ENCODE measurements around the gene MED28.
"Not testable (repeated sequence)": the region's sequence is repeated elsewhere in the genome, so short reads cannot be mapped to it uniquely, and the experiment has no call there.

MED28 gene

GRCh38 chr4:17659196-17659595 is 44.8 kb downstream of the MED28 start:
- H3K9me3 ChIP-seq (ENCODE audit: control insufficient read depth in 5 of 5, low read length in 5 of 5); H3K27me3 ChIP-seq (ENCODE audit: control insufficient read depth in 5 of 5, insufficient read depth in 4 of 5, low read length in 5 of 5); H3K4me1 ChIP-seq (ENCODE audit: control insufficient read depth in 5 of 5, insufficient read depth in 5 of 5, low read length in 5 of 5); H3K36me3 ChIP-seq (ENCODE audit: control insufficient read depth in 5 of 5, insufficient read depth in 5 of 5, low read length in 5 of 5); H3K4me3 ChIP-seq (ENCODE audit: low read depth in 1 of 5, low read length in 5 of 5); H3K9ac ChIP-seq (ENCODE audit: low read length in 5 of 5); H3K27ac ChIP-seq (ENCODE audit: low read depth, low read length): not testable (repeated sequence)

GRCh38 chr4:17662694-17663093 is 48.3 kb downstream of the MED28 start:
- peaks cover 0 to 3% (median 0%) of the 10 kb centered on the region in 5 donors for H3K27me3 ChIP-seq (ENCODE audit: control insufficient read depth in 5 of 5, insufficient read depth in 4 of 5, low read length in 5 of 5)
- no peaks in the 10 kb centered on the region for H3K9me3 ChIP-seq (ENCODE audit: control insufficient read depth in 5 of 5, low read length in 5 of 5)
- no peak overlapping the region for H3K27ac ChIP-seq (ENCODE audit: low read depth, low read length)
- H3K9ac ChIP-seq (ENCODE audit: low read length in 5 of 5), result no peak overlapping the region
- no peak overlapping the region for H3K4me3 ChIP-seq (ENCODE audit: low read depth in 1 of 5, low read length in 5 of 5)
- no peaks in the 10 kb centered on the region for H3K36me3 ChIP-seq (ENCODE audit: control insufficient read depth in 5 of 5, insufficient read depth in 5 of 5, low read length in 5 of 5)
- H3K4me1 ChIP-seq (ENCODE audit: control insufficient read depth in 5 of 5, insufficient read depth in 5 of 5, low read length in 5 of 5), result peaks cover 0 to 9% (median 0%) of the 10 kb centered on the region in 5 donors

GRCh38 chr4:17664755-17665154 is 50.3 kb downstream of the MED28 start:
- Histone ChIP-seq H3K4me3 (ENCODE audit: low read depth in 1 of 5, low read length in 5 of 5) (no peak overlapping the region), H3K27me3 (ENCODE audit: control insufficient read depth in 5 of 5, insufficient read depth in 4 of 5, low read length in 5 of 5) (no peaks in the 10 kb centered on the region), H3K36me3 (ENCODE audit: control insufficient read depth in 5 of 5, insufficient read depth in 5 of 5, low read length in 5 of 5) (no peaks in the 10 kb centered on the region), H3K4me1 (ENCODE audit: control insufficient read depth in 5 of 5, insufficient read depth in 5 of 5, low read length in 5 of 5) (peaks cover 0 to 9% (median 0%) of the 10 kb centered on the region in 5 donors), H3K27ac (ENCODE audit: low read depth, low read length) (no peak overlapping the region), H3K9me3 (ENCODE audit: control insufficient read depth in 5 of 5, low read length in 5 of 5) (no peaks in the 10 kb centered on the region), H3K9ac (ENCODE audit: low read length in 5 of 5) (no peak overlapping the region)

- no peaks in the 10 kb centered on the region for H3K36me3 ChIP-seq (ENCODE audit: control insufficient read depth in 5 of 5, insufficient read depth in 5 of 5, low read length in 5 of 5)
- H3K4me1 ChIP-seq (ENCODE audit: control insufficient read depth in 5 of 5, insufficient read depth in 5 of 5, low read length in 5 of 5), result peaks cover 0 to 9% (median 0%) of the 10 kb centered on the region in 5 donors
- no peak overlapping the region for H3K9ac ChIP-seq (ENCODE audit: low read length in 5 of 5)
- no peak overlapping the region for H3K4me3 ChIP-seq (ENCODE audit: low read depth in 1 of 5, low read length in 5 of 5)
- H3K27me3 ChIP-seq (ENCODE audit: control insufficient read depth in 5 of 5, insufficient read depth in 4 of 5, low read length in 5 of 5), result no peaks in the 10 kb centered on the region
- H3K9me3 ChIP-seq (ENCODE audit: control insufficient read depth in 5 of 5, low read length in 5 of 5), result no peaks in the 10 kb centered on the region
- no peak overlapping the region for H3K27ac ChIP-seq (ENCODE audit: low read depth, low read length)
These were observed 50.9 kb downstream of the MED28 start for GRCh38 chr4:17665346-17665745.

- H3K9ac ChIP-seq (ENCODE audit: low read length in 5 of 5), result no peak overlapping the region
- H3K27me3 ChIP-seq (ENCODE audit: control insufficient read depth in 5 of 5, insufficient read depth in 4 of 5, low read length in 5 of 5), result no peaks in the 10 kb centered on the region
- H3K27ac ChIP-seq (ENCODE audit: low read depth, low read length), result no peak overlapping the region
- no peak overlapping the region for H3K4me3 ChIP-seq (ENCODE audit: low read depth in 1 of 5, low read length in 5 of 5)
- H3K4me1 ChIP-seq (ENCODE audit: control insufficient read depth in 5 of 5, insufficient read depth in 5 of 5, low read length in 5 of 5), result peaks cover 0 to 9% (median 0%) of the 10 kb centered on the region in 5 donors
- H3K36me3 ChIP-seq (ENCODE audit: control insufficient read depth in 5 of 5, insufficient read depth in 5 of 5, low read length in 5 of 5), result no peaks in the 10 kb centered on the region
- H3K9me3 ChIP-seq (ENCODE audit: control insufficient read depth in 5 of 5, low read length in 5 of 5), result no peaks in the 10 kb centered on the region
These were observed 51.4 kb downstream of the MED28 start for GRCh38 chr4:17665852-17666251.

GRCh38 chr4:17667253-17667652 is 52.8 kb downstream of the MED28 start:
- Histone ChIP-seq H3K9ac (ENCODE audit: low read length in 5 of 5) (no peak overlapping the region), H3K27ac (ENCODE audit: low read depth, low read length) (no peak overlapping the region), H3K36me3 (ENCODE audit: control insufficient read depth in 5 of 5, insufficient read depth in 5 of 5, low read length in 5 of 5) (no peaks in the 10 kb centered on the region), H3K4me3 (ENCODE audit: low read depth in 1 of 5, low read length in 5 of 5) (no peak overlapping the region), H3K27me3 (ENCODE audit: control insufficient read depth in 5 of 5, insufficient read depth in 4 of 5, low read length in 5 of 5) (no peaks in the 10 kb centered on the region), H3K9me3 (ENCODE audit: control insufficient read depth in 5 of 5, low read length in 5 of 5) (no peaks in the 10 kb centered on the region), H3K4me1 (ENCODE audit: control insufficient read depth in 5 of 5, insufficient read depth in 5 of 5, low read length in 5 of 5) (peaks cover 0 to 9% (median 0%) of the 10 kb centered on the region in 5 donors)

GRCh38 chr4:17667653-17668201 is 53.3 kb downstream of the MED28 start:
- Histone ChIP-seq H3K4me3 (ENCODE audit: low read depth in 1 of 5, low read length in 5 of 5) (no peak overlapping the region), H3K36me3 (ENCODE audit: control insufficient read depth in 5 of 5, insufficient read depth in 5 of 5, low read length in 5 of 5) (no peaks in the 10 kb centered on the region), H3K27ac (ENCODE audit: low read depth, low read length) (no peak overlapping the region), H3K4me1 (ENCODE audit: control insufficient read depth in 5 of 5, insufficient read depth in 5 of 5, low read length in 5 of 5) (peaks cover 0 to 9% (median 0%) of the 10 kb centered on the region in 5 donors), H3K9me3 (ENCODE audit: control insufficient read depth in 5 of 5, low read length in 5 of 5) (no peaks in the 10 kb centered on the region), H3K27me3 (ENCODE audit: control insufficient read depth in 5 of 5, insufficient read depth in 4 of 5, low read length in 5 of 5) (no peaks in the 10 kb centered on the region), H3K9ac (ENCODE audit: low read length in 5 of 5) (no peak overlapping the region)

- H3K27ac ChIP-seq (ENCODE audit: low read depth, low read length), result no peak overlapping the region
- H3K9me3 ChIP-seq (ENCODE audit: control insufficient read depth in 5 of 5, low read length in 5 of 5), result no peaks in the 10 kb centered on the region
- no peak overlapping the region for H3K9ac ChIP-seq (ENCODE audit: low read length in 5 of 5)
- H3K4me3 ChIP-seq (ENCODE audit: low read depth in 1 of 5, low read length in 5 of 5), result no peak overlapping the region
- H3K4me1 ChIP-seq (ENCODE audit: control insufficient read depth in 5 of 5, insufficient read depth in 5 of 5, low read length in 5 of 5), result peaks cover 0 to 3% (median 0%) of the 10 kb centered on the region in 5 donors
- H3K36me3 ChIP-seq (ENCODE audit: control insufficient read depth in 5 of 5, insufficient read depth in 5 of 5, low read length in 5 of 5), result no peaks in the 10 kb centered on the region
- H3K27me3 ChIP-seq (ENCODE audit: control insufficient read depth in 5 of 5, insufficient read depth in 4 of 5, low read length in 5 of 5), result no peaks in the 10 kb centered on the region
These were observed 56.0 kb downstream of the MED28 start for GRCh38 chr4:17670423-17670822.

GRCh38 chr4:17680559-17681280 is 66.3 kb downstream of the MED28 start:
- H3K9ac ChIP-seq (ENCODE audit: low read length in 5 of 5), result no peak overlapping the region
- no peaks in the 10 kb centered on the region for H3K9me3 ChIP-seq (ENCODE audit: control insufficient read depth in 5 of 5, low read length in 5 of 5)
- no peaks in the 10 kb centered on the region for H3K27me3 ChIP-seq (ENCODE audit: control insufficient read depth in 5 of 5, insufficient read depth in 4 of 5, low read length in 5 of 5)
- H3K4me1 ChIP-seq (ENCODE audit: control insufficient read depth in 5 of 5, insufficient read depth in 5 of 5, low read length in 5 of 5), result no peaks in the 10 kb centered on the region
- H3K27ac ChIP-seq (ENCODE audit: low read depth, low read length), result no peak overlapping the region
- no peaks in the 10 kb centered on the region for H3K36me3 ChIP-seq (ENCODE audit: control insufficient read depth in 5 of 5, insufficient read depth in 5 of 5, low read length in 5 of 5)
- H3K4me3 ChIP-seq (ENCODE audit: low read depth in 1 of 5, low read length in 5 of 5), result no peak overlapping the region

GRCh38 chr4:17681281-17682221 is 67.1 kb downstream of the MED28 start:
- H3K9me3 ChIP-seq (ENCODE audit: control insufficient read depth in 5 of 5, low read length in 5 of 5), result no peaks in the 10 kb centered on the region
- no peaks in the 10 kb centered on the region for H3K4me1 ChIP-seq (ENCODE audit: control insufficient read depth in 5 of 5, insufficient read depth in 5 of 5, low read length in 5 of 5)
- no peak overlapping the region for H3K27ac ChIP-seq (ENCODE audit: low read depth, low read length)
- no peak overlapping the region for H3K4me3 ChIP-seq (ENCODE audit: low read depth in 1 of 5, low read length in 5 of 5)
- no peak overlapping the region for H3K9ac ChIP-seq (ENCODE audit: low read length in 5 of 5)
- no peaks in the 10 kb centered on the region for H3K36me3 ChIP-seq (ENCODE audit: control insufficient read depth in 5 of 5, insufficient read depth in 5 of 5, low read length in 5 of 5)
- no peaks in the 10 kb centered on the region for H3K27me3 ChIP-seq (ENCODE audit: control insufficient read depth in 5 of 5, insufficient read depth in 4 of 5, low read length in 5 of 5)
